Spleen (tissue), 11 donors: ENCODE data around the gene PROCA1. TPM values are rescaled to one million over a fixed set of nuclear protein-coding genes. Genes with fewer than 3 reads are reported as not detected.
"Not testable (repeated sequence)": the region's sequence is repeated elsewhere in the genome, so short reads cannot be mapped to it uniquely, and the experiment has no call there.

Source experiments
- DNase-seq: peaks from one replicate; pipeline ENCODE4 v3.0.0-alpha.2; 2020
- H3K27ac ChIP-seq, 8 donors: fragments of 200-600 bp; sonication (generic) in 7 of 8; 1 replicate in 4 of 8; 2 replicates in 4 of 8; pipeline versions ENCODE4 v1.5.0 to v1.8.0; 2016 to 2021; ENCODE audit warnings: inconsistent platforms in 4 of 8, mild to moderate bottlenecking in 4 of 8, moderate library complexity in 1 of 8
- H3K27me3 ChIP-seq, 7 donors: fragments of 200-600 bp; sonication (generic) in 6 of 7; replicated peaks in 1 of 7; 1 replicate in 4 of 7; 2 replicates in 3 of 7; pipeline versions ENCODE4 v1.5.0 to v1.8.0; 2016 to 2021; ENCODE audit warnings: inconsistent platforms in 3 of 7, mild to moderate bottlenecking in 1 of 7
- H3K36me3 ChIP-seq, 6 donors: fragments of 200-600 bp; sonication (generic) in 5 of 6; 1 replicate in 4 of 6; 2 replicates in 2 of 6; pipeline versions ENCODE4 v1.5.0 to v1.8.0; 2016 to 2021; ENCODE audit warnings: inconsistent platforms in 2 of 6
- H3K4me1 ChIP-seq, 6 donors: fragments of 200-600 bp; sonication (generic) in 5 of 6; 1 replicate in 3 of 6; 2 replicates in 3 of 6; pipeline versions ENCODE4 v1.5.0 to v1.8.0; 2016 to 2021; ENCODE audit warnings: inconsistent platforms in 3 of 6
- H3K4me3 ChIP-seq, 8 donors: fragments of 200-600 bp; sonication (generic) in 7 of 8; 1 replicate in 4 of 8; 2 replicates in 4 of 8; pipeline versions ENCODE4 v1.5.0 to v1.8.0; 2016 to 2021; ENCODE audit warnings: inconsistent platforms in 4 of 8, mild to moderate bottlenecking in 4 of 8, moderate library complexity in 2 of 8
- H3K9me3 ChIP-seq, 8 donors: fragments of 200-600 bp; sonication (generic) in 7 of 8; 1 replicate in 4 of 8; 2 replicates in 4 of 8; pipeline versions ENCODE4 v1.5.0 to v1.8.0; 2016 to 2021; ENCODE audit warnings: inconsistent platforms in 4 of 8
- POLR2A ChIP-seq, 3 donors: fragments of 450-650 bp; IDR thresholded peaks; one replicate each; pipeline ENCODE4 v1.5.1; 2017; ENCODE audit warnings: antibody characterized with exemption in 3 of 3, mild to moderate bottlenecking in 1 of 3
- POLR2AphosphoS5 ChIP-seq, 3 donors: sonication (generic); formaldehyde crosslinking; IDR thresholded peaks; one replicate each; pipeline ENCODE4 v1.5.1; 2017; ENCODE audit warnings: antibody characterized with exemption in 3 of 3
- WGBS, 5 donors: extraction: QIAGEN DNeasy Blood & Tissue Kit in 3 of 5; methylation state at CpG; one replicate each; pipeline versions ENCODE4 v1.1.5 to v1.1.7; 2013 to 2018; 5-methylcytosine and 5-hydroxymethylcytosine counted together
- intact Hi-C: fragments of 100-400 bp; cut with DNase I; formaldehyde crosslinking; loops from one replicate; pipeline ENCODE4 v1.15.0; 2023; ENCODE audit warnings: low total_unique reads
- polyA plus RNA-seq, 3 donors: library from polyadenylated mRNA; stranded (reverse); fragments of 200-250 nt; gene quantifications; one replicate each; pipeline ENCODE4 v1.2.1, GENCODE V29; 2013
- total RNA-seq, 7 donors: library from RNA; depleted of rRNA in 3 of 7; stranded (reverse); fragments of >200 nt in 3 of 7; fragmentation: NEBNext Ultra II Directional in 4 of 7; extraction: Animal tissue kit (Norgen Biotek cat#: 25700) in 4 of 7; gene quantifications; one replicate each; pipeline versions ENCODE4 v1.1.0 to v1.2.1, GENCODE V29; 2016 to 2021
- TF ChIP-seq, protein P1 (sequence below), 11 experiments: fragments of 200-600 bp in 7 of 11; fragments of 450-650 bp in 4 of 11; sonication (generic) in 4 of 11; IDR thresholded peaks in 8 of 11; conservative IDR thresholded peaks in 3 of 11; 1 replicate in 7 of 11; 2 replicates in 4 of 11; pipeline versions ENCODE4 v1.4.0 to v1.8.0; 2016 to 2021; ENCODE audit warnings: antibody characterized with exemption in 11 of 11, inconsistent platforms in 4 of 11, mild to moderate bottlenecking in 1 of 11
- donor health status: healthy with polysubstance abuse.
- donor health status: DM: no; HTN: no; CAD: no; lungs with moderate emphysema.
- donor health status: DM: no; HTN: no; CAD: no.
- donor health status: Bipolar disorder and iron deficiency.
- donor health status: healthy.
- donor health status: DM: no; HTN: no; CAD: no.
- donor health status: DM: yes; HTN: yes; CAD: no.

The PROCA1 gene
- total and polyA plus RNA-seq, 10 donors: 4.3 to 14.5 (median 7.1) TPM

DNA sequence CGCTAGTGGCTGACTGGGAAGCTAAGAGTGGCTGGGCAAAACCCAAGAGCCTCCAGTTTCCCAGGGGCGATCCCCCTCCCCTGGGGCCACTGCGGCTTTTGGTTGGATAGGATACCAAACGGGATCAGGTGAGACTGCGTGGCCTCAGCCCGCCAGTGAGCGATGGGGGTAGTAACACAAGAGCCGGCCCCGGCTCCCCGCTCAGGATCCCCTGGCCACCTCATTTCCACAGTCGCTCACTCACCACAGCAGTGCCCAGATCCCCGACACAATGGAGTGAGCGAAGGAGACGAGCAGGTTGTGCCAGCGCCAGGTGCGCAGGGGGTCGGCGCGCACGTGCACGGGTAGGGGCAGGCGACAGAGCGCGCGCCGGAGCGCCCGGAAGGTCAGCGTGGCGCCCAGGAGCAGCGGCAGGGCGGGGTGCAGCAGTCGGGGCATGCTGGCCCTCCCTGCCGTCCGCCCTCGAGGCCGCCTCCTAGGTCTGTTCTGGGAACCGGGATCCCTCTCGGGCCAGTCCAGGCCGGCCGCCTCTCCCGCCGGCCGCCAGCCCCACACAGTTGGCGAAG lies 14.1 kb upstream of the PROCA1 start:
- intact Hi-C loops: loop anchor here (2.0 kb wide), 1 partner anchor 25 kb away; no protein-coding TSS in a partner anchor
- Histone ChIP-seq H3K4me3 (peak overlapping the region; percentile 64 to 92 (median 74)), H3K4me1 (peaks cover 39 to 88% (median 79%) of the 10 kb centered on the region in 6 donors), H3K27me3 (no peaks in the 10 kb centered on the region), H3K36me3 (peaks cover 0 to 44% (median 37%) of the 10 kb centered on the region in 6 donors), H3K9me3 (no peaks in the 10 kb centered on the region), H3K27ac (peak overlapping the region; percentile 51 to 99 (median 98))
- 1 to 8% (median 3%) methylated on average over 7 to 45 of the region's 45 CpGs for WGBS, 5 donors
- DNase-seq: peak; percentile 90
- TF ChIP-seq POLR2A (IDR thresholded peaks at IDR 0.05): no peak
- TF ChIP-seq, protein P1, sequence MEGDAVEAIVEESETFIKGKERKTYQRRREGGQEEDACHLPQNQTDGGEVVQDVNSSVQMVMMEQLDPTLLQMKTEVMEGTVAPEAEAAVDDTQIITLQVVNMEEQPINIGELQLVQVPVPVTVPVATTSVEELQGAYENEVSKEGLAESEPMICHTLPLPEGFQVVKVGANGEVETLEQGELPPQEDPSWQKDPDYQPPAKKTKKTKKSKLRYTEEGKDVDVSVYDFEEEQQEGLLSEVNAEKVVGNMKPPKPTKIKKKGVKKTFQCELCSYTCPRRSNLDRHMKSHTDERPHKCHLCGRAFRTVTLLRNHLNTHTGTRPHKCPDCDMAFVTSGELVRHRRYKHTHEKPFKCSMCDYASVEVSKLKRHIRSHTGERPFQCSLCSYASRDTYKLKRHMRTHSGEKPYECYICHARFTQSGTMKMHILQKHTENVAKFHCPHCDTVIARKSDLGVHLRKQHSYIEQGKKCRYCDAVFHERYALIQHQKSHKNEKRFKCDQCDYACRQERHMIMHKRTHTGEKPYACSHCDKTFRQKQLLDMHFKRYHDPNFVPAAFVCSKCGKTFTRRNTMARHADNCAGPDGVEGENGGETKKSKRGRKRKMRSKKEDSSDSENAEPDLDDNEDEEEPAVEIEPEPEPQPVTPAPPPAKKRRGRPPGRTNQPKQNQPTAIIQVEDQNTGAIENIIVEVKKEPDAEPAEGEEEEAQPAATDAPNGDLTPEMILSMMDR (IDR thresholded peaks at IDR 0.05 in 8 of 11, conservative IDR thresholded peaks at IDR 0.05 in 3 of 11): no peak
- peak; percentile 56 to 89 (median 80) for TF ChIP-seq POLR2AphosphoS5 (IDR thresholded peaks at IDR 0.05)

DNA sequence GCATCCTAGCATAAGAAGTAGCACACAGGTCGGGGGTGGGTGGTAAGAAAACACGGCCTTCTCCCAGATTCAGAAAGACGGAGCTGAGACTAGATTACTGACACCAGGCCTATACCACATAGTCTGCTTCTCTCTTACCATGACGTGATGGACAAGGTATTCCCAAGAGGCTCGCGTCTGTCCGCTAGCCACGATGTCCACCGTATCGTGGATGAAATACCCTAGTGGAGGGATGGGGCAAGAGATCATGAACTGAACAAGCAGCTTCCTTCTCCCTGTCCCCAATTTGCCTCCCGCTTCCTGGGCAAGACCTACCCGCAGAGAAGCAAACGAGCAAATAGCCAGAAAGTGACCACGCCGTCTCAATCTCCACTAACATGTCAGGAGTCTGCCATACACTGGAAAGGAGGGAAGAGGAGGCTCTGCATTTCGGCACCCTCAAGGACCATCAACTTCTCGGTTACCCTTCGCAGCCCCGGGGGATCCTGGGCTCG lies 13.5 kb upstream of the PROCA1 start:
- H3K4me1 ChIP-seq: peaks cover 40 to 93% (median 85%) of the 10 kb centered on the region in 6 donors
- intact Hi-C loops: no loop called here

DNA sequence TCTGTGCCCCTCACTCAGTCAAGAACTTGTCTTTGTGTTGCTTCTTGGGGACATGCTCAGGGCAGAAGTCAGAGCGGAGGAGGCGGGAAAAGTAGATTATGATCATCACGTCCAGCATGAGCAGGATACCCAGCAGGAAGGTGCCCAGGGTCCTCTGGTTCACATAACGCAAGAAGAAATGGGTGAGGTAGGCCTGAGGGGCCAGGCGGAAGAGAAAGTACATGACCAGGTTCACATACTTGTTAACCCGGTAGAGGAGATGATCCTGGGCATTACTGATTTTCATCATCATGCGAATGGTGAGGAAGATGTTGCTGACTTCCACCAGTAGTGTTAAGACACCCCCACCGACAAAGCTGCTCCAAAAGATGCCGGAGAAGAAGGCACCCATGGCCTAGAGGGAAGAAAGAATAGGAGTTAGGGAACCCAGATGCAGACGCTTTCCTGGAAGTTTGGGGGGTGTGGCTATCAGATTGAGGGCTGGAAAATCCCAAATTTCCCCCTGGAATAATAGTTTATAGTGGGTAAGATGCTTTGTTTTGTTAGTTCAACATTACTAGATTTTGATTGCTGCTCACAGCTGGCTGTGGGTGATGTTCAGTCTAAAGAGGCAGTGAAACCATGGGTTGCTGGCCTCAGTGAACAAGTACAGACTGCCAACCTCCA lies 12.9 kb upstream of the PROCA1 start:
- DNase-seq: no peak
- peaks cover 40 to 93% (median 83%) of the 10 kb centered on the region in 6 donors for H3K4me1 ChIP-seq
- H3K27ac ChIP-seq: peak overlapping the region in 6 of 8 donors; percentile 96 to 99 (median 98)
- 72 to 86% (median 79%) methylated on average over 10 of the region's 10 CpGs for WGBS, 5 donors
- H3K36me3 ChIP-seq: peaks cover 0 to 46% (median 37%) of the 10 kb centered on the region in 6 donors
- intact Hi-C loops: no loop called here
- no peaks in the 10 kb centered on the region for H3K27me3 ChIP-seq
- TF ChIP-seq POLR2A (IDR thresholded peaks at IDR 0.05): no peak
- no peak for TF ChIP-seq POLR2AphosphoS5 (IDR thresholded peaks at IDR 0.05)
- TF ChIP-seq, protein P1 (IDR thresholded peaks at IDR 0.05 in 8 of 11, conservative IDR thresholded peaks at IDR 0.05 in 3 of 11): no peak
- H3K4me3 ChIP-seq: peak overlapping the region in 1 of 8 donors; percentile 78
- H3K9me3 ChIP-seq: no peaks in the 10 kb centered on the region

More for the DNA sequence above, 13.5 kb upstream of the PROCA1 start:
- 29 to 49% (median 30%) methylated on average over 20 of the region's 20 CpGs for WGBS, 5 donors
- H3K36me3 ChIP-seq: peaks cover 0 to 46% (median 37%) of the 10 kb centered on the region in 6 donors
- DNase-seq: no peak
- H3K27ac ChIP-seq: peak overlapping the region in 7 of 8 donors; percentile 51 to 99 (median 98)
- H3K9me3 ChIP-seq: no peaks in the 10 kb centered on the region
- no peaks in the 10 kb centered on the region for H3K27me3 ChIP-seq
- peak overlapping the region in 6 of 8 donors; percentile 66 to 92 (median 74) for H3K4me3 ChIP-seq
- TF ChIP-seq POLR2A (IDR thresholded peaks at IDR 0.05) (no peak), POLR2AphosphoS5 (IDR thresholded peaks at IDR 0.05) (peak in 1 of 3 donors; percentile 73)
- TF ChIP-seq, protein P1 (IDR thresholded peaks at IDR 0.05 in 8 of 11, conservative IDR thresholded peaks at IDR 0.05 in 3 of 11): no peak

DNA sequence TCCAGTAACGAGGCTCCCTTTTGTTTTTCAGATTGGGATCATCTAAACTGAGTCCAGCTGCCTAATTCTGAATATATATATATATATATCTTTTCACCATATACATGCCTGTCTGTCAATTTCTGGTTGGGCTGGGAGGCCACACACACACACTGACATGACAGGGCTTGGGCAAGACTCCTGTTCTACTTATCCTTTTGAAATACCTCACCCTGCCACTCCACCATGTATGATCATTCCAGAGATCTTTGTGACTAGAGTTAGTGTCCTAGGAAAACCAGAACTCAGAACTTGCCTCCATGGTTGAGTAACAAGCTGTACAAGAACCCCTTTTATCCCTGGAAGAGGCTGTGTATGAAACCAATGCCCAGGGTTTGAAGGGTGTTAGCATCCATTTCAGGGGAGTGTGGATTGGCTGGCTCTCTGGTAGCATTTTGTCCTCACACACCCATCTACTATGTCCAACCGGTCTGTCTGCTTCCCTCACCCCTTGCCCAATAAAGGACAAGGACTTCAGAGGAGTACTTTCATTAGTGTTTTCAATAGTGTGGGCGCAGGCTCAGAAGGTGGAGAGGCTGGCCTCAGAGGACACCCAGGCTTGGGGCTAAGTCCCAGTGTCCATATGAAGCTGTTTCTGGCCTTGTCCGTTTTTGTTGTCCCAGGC lies 12.3 kb upstream of the PROCA1 start:
- Histone ChIP-seq H3K4me1 (peaks cover 42 to 91% (median 81%) of the 10 kb centered on the region in 6 donors), H3K27ac (peak overlapping the region in 1 of 8 donors; percentile 98), H3K36me3 (peaks cover 0 to 46% (median 37%) of the 10 kb centered on the region in 6 donors)
- intact Hi-C loops, H3K9me3 ChIP-seq, H3K27me3 ChIP-seq, DNase-seq, H3K4me3 ChIP-seq: not testable (repeated sequence)
- WGBS, 5 donors: 75 to 86% (median 81%) methylated on average over 4 of the region's 4 CpGs
